C4-2B (cell line): ENCODE measurements around the gene SRC.

ENCODE experiments used
- CTCF ChIP-seq: fragments of 450-650 bp; conservative IDR thresholded peaks from 2 replicates; pipeline ENCODE4 v1.5.1; 2017; ENCODE audit warnings: mild to moderate bottlenecking
- ZFX ChIP-seq: fragments of 450-650 bp; IDR thresholded peaks from 2 replicates; pipeline ENCODE4 v1.6.1; 2017

DNA sequence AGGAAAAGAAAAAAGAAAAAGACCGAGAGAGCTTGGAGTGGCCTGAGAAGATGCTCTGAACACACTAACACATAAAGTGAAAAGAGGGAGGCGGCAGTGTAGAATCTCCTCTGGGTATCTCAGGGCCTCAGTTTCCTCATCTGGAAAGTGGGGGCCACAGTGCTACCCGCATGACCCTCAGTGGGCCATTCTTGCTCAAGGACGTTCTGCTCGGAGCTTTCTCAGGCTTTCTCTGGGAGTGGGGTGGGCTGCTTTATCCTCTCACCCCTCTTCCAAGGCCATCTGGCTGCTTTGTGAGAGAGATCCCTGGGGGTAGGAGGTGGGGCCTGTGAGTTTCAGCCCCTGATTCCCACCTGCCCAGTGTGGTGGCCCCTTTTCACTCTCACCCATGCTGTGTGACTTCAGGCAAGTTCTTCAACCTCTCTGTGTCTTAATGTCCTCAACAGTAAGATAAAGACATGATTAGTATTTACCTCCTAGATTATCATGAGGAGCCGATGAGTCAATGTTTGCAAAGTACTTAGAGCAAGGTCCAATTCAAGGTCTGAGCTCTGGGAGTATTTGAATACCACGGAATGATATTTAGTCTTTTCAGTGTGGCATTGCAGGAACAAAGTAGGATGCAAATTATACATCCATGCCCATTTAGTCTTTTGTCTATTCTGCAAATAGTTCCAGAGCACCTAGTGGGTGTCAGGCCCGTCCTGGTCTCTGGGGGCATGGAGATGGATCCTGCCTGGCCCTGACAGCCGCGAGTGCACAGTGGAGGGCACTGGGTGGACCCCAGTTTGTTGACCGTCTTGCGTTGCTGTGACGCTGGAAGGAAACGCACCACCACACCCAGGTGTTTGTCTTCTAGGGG, 34.3 kb downstream of the SRC start:
- TF ChIP-seq CTCF (no peak), ZFX (no peak)
